ENCODE measurements around the gene LYZL1. TPM values are rescaled to one million over a fixed set of nuclear protein-coding genes. Genes with fewer than 3 reads are reported as not detected.

The LYZL1 gene
- total RNA-seq, 1 donor from 2014 or later: not detected

GRCh38 chr10:29268011-29268410, 20.9 kb upstream of the LYZL1 start:
- no peak for DNase-seq (ENCODE audit: low spot score)
- TF ChIP-seq CTCF (IDR thresholded peaks at IDR 0.05; ENCODE audit: unreplicated experiment): no peak
- no peaks in the 10 kb centered on the region for H3K36me3 Mint-ChIP-seq (ENCODE audit: low read depth, unreplicated experiment)
- H3K4me3 Mint-ChIP-seq (ENCODE audit: unreplicated experiment): no peak overlapping the region
- H3K27ac Mint-ChIP-seq (ENCODE audit: unreplicated experiment): no peak overlapping the region
- peaks cover 12% of the 10 kb centered on the region for H3K4me1 Mint-ChIP-seq (ENCODE audit: unreplicated experiment)
- no peaks in the 10 kb centered on the region for H3K27me3 Mint-ChIP-seq (ENCODE audit: unreplicated experiment)
- no peaks in the 10 kb centered on the region for H3K9me3 Mint-ChIP-seq (ENCODE audit: unreplicated experiment)

- H3K9me3 Mint-ChIP-seq (ENCODE audit: unreplicated experiment): no peaks in the 10 kb centered on the region
- H3K27ac Mint-ChIP-seq (ENCODE audit: unreplicated experiment): no peak overlapping the region
- no peak for TF ChIP-seq CTCF (IDR thresholded peaks at IDR 0.05; ENCODE audit: unreplicated experiment)
- H3K4me3 Mint-ChIP-seq (ENCODE audit: unreplicated experiment): no peak overlapping the region
- DNase-seq (ENCODE audit: low spot score): no peak
- H3K4me1 Mint-ChIP-seq (ENCODE audit: unreplicated experiment): peaks cover 12% of the 10 kb centered on the region
- no peaks in the 10 kb centered on the region for H3K27me3 Mint-ChIP-seq (ENCODE audit: unreplicated experiment)
- H3K36me3 Mint-ChIP-seq (ENCODE audit: low read depth, unreplicated experiment): no peaks in the 10 kb centered on the region
Observed at GRCh38 chr10:29269486-29269885, 19.4 kb upstream of the LYZL1 start.

GRCh38 chr10:29270883-29271282, 18.0 kb upstream of the LYZL1 start:
- Mint-ChIP-seq H3K9me3 (ENCODE audit: unreplicated experiment) (no peaks in the 10 kb centered on the region), H3K4me3 (ENCODE audit: unreplicated experiment) (no peak overlapping the region), H3K27ac (ENCODE audit: unreplicated experiment) (no peak overlapping the region), H3K27me3 (ENCODE audit: unreplicated experiment) (no peaks in the 10 kb centered on the region), H3K36me3 (ENCODE audit: low read depth, unreplicated experiment) (no peaks in the 10 kb centered on the region), H3K4me1 (ENCODE audit: unreplicated experiment) (peaks cover 8% of the 10 kb centered on the region)
- no peak for DNase-seq (ENCODE audit: low spot score)
- TF ChIP-seq CTCF (IDR thresholded peaks at IDR 0.05; ENCODE audit: unreplicated experiment): no peak

GRCh38 chr10:29271877-29272276, 17.0 kb upstream of the LYZL1 start:
- Mint-ChIP-seq H3K27me3 (ENCODE audit: unreplicated experiment) (no peaks in the 10 kb centered on the region), H3K27ac (ENCODE audit: unreplicated experiment) (no peak overlapping the region), H3K4me3 (ENCODE audit: unreplicated experiment) (no peak overlapping the region), H3K9me3 (ENCODE audit: unreplicated experiment) (no peaks in the 10 kb centered on the region), H3K36me3 (ENCODE audit: low read depth, unreplicated experiment) (no peaks in the 10 kb centered on the region), H3K4me1 (ENCODE audit: unreplicated experiment) (peaks cover 2% of the 10 kb centered on the region)
- no peak for TF ChIP-seq CTCF (IDR thresholded peaks at IDR 0.05; ENCODE audit: unreplicated experiment)
- DNase-seq (ENCODE audit: low spot score): no peak

GRCh38 chr10:29273478-29273877, 15.4 kb upstream of the LYZL1 start:
- Mint-ChIP-seq H3K9me3 (ENCODE audit: unreplicated experiment) (no peaks in the 10 kb centered on the region), H3K27me3 (ENCODE audit: unreplicated experiment) (no peaks in the 10 kb centered on the region), H3K4me3 (ENCODE audit: unreplicated experiment) (no peak overlapping the region), H3K4me1 (ENCODE audit: unreplicated experiment) (no peaks in the 10 kb centered on the region), H3K36me3 (ENCODE audit: low read depth, unreplicated experiment) (no peaks in the 10 kb centered on the region), H3K27ac (ENCODE audit: unreplicated experiment) (no peak overlapping the region)
- no peak for DNase-seq (ENCODE audit: low spot score)
- no peak for TF ChIP-seq CTCF (IDR thresholded peaks at IDR 0.05; ENCODE audit: unreplicated experiment)
